ENCODE data around the gene INPP5B.

The INPP5B gene

GRCh38 chr1:37872692-37873091 lies 74.2 kb downstream of the INPP5B start:
- no peak for DNase-seq (ENCODE audit: low spot score)

- DNase-seq (ENCODE audit: low spot score): no peak
Measured at GRCh38 chr1:37868466-37868865, 78.4 kb downstream of the INPP5B start.

GRCh38 chr1:37867784-37868183 lies 79.1 kb downstream of the INPP5B start:
- no peak for DNase-seq (ENCODE audit: low spot score)

- no peak for DNase-seq (ENCODE audit: low spot score)
Measured at GRCh38 chr1:37866491-37866890, 80.4 kb downstream of the INPP5B start.

GRCh38 chr1:37865348-37866120 lies 81.3 kb downstream of the INPP5B start:
- DNase-seq (ENCODE audit: low spot score): no peak

DNA sequence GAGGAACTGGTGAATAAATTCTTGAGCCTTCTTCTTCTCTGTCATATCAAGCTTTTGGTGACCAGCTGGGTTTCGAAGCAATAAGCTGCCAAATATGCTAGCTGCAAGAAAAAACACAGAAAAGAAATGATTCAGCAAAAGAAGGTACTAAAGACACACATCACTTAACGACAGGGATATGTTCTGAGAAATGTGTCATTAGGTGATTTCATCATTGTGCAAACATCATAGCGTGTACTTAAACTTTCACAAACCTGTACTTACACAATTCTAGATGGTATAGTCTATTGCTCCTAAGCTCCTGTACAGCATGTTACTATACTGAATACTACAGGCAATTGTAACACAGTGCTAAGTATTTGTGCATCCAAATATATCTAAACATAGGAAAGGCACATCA lies 84.5 kb downstream of the INPP5B start:
- DNase-seq (ENCODE audit: low spot score): no peak

DNA sequence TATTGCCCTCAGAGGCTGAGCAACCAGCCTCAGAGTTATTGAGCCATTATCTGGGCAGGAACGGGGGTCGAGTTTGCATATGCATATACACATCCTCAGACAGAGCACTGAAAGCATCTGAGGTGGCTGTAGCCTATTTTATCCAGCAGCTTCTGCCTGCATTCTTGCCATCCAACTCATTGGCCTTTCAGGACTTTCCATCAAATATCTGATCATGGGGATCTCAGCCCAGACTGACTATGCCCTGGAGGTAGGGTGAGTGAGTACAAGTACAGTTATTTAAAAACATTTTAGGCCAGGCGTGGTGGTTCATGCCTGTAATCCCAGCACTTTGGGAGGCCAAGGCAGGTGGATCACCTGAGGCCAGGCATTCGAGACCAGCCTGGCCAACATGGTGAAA lies 85.7 kb downstream of the INPP5B start:
- DNase-seq (ENCODE audit: low spot score): no peak

- DNase-seq (ENCODE audit: low spot score): no peak
Measured at GRCh38 chr1:37860346-37860666, 86.5 kb downstream of the INPP5B start.

GRCh38 chr1:37859507-37860345 lies 87.1 kb downstream of the INPP5B start, which contains the start of gene MTF1:
Gene MTF1 (minus strand): TSS chr1:37859592. CDS start chr1:37857658, 1,934 bp downstream.
- peak; percentile 92 for DNase-seq (ENCODE audit: low spot score)

DNA sequence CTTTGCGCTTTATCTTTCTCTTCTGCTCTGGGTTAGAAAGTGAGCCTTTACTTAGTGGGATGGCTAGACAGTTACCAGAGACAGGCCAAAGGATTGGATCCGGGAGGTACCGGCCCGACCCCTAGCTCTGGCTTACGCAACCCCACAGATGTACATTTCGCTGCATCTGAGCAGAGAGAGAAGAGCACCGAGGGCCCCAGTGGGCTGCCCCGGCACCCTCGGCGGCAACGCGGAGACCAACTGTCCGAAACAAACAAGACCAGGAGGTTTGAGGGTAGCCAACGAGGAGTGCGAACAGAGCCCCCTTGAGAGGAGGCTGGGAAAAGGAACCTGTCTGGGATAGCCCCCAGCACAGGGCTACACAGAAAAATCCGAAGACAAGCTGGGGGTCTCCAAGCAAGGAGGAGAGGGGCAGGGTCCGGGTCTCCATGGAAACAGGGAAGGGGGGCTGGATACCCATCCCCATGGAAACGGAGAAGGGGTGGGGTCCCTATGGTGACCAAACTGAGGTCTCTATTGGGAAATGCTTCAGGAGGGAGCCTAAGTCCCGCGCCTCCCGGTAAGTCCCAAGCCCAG lies 87.8 kb downstream of the INPP5B start:
- no peak for DNase-seq (ENCODE audit: low spot score)

- no peak for DNase-seq (ENCODE audit: low spot score)
Measured at GRCh38 chr1:37854406-37854805, 92.4 kb downstream of the INPP5B start.

GRCh38 chr1:37853157-37853556 lies 93.7 kb downstream of the INPP5B start:
- DNase-seq (ENCODE audit: low spot score): no peak

DNA sequence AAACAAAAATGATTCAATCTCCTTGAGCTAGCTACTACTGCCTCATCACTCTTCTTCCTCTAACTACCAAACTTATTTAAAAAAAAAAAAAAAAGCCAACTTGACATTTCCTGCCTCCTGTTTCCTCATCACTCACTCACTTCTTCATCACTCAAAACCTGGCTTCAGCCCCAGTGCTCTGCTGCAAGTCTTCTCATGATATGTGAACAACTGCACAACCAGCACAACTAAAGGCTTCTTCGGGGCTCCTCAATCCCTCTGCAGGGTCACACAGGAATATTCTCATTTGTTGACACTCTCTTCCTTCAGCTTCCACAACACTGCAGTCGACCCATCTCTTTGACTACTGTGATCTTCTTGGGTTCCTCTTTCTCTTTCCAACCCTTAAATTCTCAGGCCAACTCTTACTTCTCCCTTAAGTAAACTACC lies 95.1 kb downstream of the INPP5B start:
- no peak for DNase-seq (ENCODE audit: low spot score)

GRCh38 chr1:37851262-37851661 lies 95.6 kb downstream of the INPP5B start:
- DNase-seq (ENCODE audit: low spot score): no peak

DNA sequence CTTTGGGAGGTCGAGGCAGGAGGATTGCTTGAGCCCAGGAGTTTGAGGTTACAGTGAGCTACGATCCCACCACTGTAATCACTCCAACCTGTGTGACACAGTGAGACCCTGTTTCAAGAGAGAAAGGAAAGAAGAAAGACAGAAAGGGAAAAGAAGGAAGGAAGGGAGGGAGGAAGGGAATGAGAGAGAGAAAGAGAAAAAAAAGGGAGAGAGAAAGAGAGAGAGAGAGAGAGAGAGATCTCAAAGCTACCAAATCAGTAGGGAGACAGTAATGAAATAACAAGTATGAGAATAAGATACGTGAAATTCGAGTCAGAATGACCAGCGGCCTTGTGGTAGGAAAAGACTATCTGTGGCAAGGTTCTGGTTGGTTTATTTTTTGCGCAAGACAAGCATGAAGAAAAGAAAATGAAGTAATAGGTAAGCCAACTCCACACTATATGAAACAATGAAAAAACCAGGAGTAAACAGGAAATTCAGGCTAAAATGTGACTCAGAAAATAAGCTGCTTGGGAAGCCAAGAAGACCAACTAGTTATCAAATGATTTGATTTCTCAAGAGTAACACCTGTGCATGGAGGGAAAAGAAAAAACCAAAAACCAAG lies 96.4 kb downstream of the INPP5B start:
- DNase-seq (ENCODE audit: low spot score): no peak

DNA sequence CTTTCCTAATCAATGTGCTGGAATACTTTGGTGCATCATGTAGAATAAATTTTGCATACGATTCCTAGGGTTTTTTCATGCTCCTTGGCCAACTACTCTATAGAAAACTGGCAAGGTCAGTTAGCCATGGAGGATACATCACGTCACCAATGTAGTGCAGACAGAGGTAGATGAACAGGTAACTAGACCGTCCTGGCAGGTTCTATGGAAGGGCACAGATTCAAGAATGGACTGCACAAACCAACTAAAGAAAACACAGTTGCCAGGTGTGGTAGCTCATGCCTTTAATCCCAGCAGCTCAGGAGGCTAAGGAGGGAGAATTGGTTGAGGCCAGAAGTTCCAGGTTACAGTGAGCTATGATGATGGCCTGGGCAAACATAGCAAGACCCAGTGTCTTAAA lies 97.4 kb downstream of the INPP5B start:
- DNase-seq (ENCODE audit: low spot score): no peak

DNA sequence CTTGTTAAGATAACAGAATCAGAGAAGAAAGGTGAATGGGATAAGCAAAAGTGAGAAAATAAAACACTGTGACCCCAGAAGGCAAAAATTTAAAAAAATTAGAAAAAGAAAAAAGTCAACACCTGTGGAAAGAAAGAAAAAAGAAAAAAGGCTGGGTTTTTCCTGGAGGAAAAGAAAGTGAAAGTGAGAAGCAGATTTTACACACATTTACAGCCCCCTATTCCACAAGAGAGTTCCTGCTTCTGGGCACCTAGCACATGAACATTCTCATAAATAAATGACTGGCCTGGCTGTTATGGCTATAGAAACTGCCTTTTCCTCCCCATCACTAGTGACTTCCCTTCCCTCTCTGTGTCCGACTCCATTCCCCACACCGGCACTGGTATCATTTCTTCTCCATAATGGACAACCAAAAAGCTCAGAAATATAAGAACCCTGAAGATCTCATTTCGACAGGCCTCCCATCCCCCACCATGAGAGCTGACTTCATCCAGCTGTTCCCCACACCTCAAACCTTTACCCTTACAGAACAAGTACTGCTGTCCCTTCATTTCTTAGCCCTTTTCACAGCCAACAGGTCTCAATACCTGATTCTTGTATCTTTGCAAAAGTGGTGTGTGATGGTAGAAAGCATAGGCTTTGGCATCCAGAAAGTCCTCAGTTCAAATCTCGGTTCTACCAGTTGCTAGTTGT lies 100.1 kb downstream of the INPP5B start:
- no peak for DNase-seq (ENCODE audit: low spot score)

DNA sequence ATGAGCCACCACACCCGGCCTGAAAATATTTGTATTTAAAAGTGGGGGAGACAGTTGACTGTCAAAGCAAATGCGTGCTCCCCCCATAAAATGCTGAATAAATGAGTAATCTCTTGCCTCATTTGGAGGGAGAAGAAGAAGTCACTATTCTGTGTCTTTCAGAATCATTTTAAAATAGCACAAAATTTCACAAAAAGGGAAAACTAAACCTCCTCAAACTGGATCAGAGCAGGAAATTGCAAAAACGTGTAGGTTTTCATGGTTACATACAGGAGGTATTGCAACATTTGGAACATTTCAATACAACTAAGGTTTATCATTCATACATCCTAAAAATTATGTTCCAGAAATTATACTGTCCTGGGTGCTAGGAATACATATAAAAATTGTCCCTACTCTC lies 101.1 kb downstream of the INPP5B start:
- DNase-seq (ENCODE audit: low spot score): no peak

DNA sequence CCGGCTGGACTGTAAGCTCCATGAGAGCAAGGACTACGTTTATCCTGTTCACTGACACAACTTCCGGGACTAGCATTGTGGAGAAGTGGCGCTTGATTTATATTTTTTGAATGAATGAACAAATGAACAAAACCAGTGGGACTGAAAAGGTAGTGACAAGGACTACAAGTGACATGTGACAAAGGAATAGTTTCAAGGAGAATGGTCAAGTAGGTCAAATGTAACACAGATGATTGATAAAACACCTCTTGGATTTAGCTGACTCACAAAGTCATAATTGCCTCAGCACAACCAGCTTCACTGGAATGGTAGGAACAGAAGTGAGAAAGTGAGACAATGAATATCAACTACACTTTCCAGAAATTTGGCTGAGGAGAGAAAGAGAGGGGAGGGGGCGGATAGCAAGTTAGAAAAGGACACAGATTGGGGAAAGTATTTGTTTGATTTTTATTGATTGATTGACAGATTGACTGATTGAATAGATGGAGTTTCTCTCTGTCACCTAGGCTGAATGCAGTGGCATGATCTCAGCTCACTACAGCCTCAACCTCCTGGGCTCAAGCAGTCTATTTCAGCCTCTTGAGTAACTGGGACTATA lies 101.7 kb downstream of the INPP5B start:
- DNase-seq (ENCODE audit: low spot score): no peak

DNA sequence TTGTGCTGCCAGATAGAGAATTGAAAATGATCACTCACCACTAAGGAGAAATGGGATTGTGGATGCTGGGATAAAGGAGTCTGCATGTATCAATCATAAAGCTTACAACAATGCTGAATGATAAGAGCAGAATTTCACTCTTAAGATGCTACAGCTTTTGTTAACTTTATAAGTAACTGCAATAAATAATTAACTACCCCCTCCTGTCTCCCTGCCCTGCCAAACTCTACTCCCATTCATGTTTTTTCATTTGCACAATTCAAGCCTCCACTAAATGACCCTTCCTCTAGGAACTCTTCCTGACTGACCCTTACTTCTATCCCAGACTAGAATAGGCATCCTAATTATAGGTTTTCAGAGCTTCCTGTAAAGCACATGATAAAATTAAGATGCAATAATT lies 102.3 kb downstream of the INPP5B start:
- DNase-seq (ENCODE audit: low spot score): no peak

GRCh38 chr1:37841652-37842051 lies 105.2 kb downstream of the INPP5B start:
- no peak for DNase-seq (ENCODE audit: low spot score)

DNA sequence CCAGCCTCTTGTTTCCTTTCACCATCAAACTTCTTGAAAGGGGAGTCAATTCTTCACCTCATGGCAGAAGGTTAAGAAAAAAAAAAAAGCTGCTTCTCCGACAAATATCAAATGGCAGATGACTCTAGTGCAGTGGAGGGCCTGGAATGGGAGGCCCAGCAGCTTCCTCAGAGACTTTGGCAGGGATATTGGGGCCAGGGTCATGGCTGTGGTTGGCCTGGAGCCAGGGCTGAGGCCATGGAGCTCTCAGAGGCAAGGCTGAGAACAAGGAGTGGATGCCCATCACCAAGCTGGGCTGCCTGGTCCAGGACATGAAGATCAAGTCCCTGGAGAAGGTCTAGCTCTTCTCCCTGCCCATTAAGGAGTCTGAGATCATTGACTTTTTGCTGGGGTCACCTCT lies 106.1 kb downstream of the INPP5B start:
- no peak for DNase-seq (ENCODE audit: low spot score)

All from HuH-7.5 (cell line).